ENCODE measurements around the gene B3GAT3. TPM values are rescaled to one million over a fixed set of nuclear protein-coding genes. Genes with fewer than 3 reads are reported as not detected.
"Not testable (repeated sequence)": the region's sequence is repeated elsewhere in the genome, so short reads cannot be mapped to it uniquely, and the experiment has no call there.

Gene B3GAT3
- total RNA-seq (2014; rRNA removed; shearing (Covaris generic)): 23.3 and 27.1 TPM in 2 replicates

GRCh38 chr11:62621567-62622470 lies at the start of gene B3GAT3:
Gene B3GAT3, minus strand, starts transcription at chr11:62621986. Its CDS starts 39 bp downstream, at chr11:62621947.
- peak; percentile 98 for DNase-seq (ENCODE audit: low read depth)

GRCh38 chr11:62671236-62671607 lies 49.4 kb upstream of the B3GAT3 start:
- DNase-seq (ENCODE audit: low read depth): no peak

DNA sequence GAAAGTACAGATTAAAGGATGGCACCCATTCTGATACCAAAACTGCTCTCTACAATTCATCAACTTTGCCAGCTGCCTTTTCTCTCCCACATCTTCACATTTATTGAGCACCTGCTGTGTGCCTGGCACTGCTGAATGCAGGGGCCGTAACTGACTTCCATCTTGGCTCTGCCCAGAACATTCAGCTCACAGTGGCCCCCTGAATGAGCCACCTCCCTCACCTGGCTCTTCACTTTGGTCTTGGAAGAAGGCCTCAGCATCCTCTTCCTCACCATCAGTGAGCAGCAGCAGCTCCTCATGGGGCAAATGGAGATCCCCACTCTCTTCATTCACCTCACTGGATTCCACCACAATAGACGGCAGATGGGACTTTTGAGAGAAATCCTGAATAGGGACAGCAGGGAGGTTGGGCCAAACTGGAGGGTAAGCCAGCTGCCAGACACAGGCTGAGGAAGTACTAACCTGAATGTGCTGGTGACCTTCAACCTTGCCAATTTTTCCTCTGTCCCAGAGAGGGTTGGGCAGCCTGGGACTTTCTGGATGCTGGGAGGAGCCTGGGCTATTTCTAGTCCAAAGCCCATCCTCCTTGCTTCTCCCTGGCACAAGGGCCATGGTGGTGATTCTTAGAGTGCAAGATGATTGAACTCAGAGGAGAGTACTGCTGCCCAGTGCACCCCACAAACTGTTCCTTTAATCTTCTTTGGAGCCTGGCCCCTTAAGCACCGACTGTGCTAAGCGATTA lies 47.8 kb upstream of the B3GAT3 start:
- DNase-seq (ENCODE audit: low read depth): no peak

- DNase-seq (ENCODE audit: low read depth): no peak
These were observed 45.7 kb upstream of the B3GAT3 start for GRCh38 chr11:62667460-62667859.

GRCh38 chr11:62666259-62666926 lies 44.6 kb upstream of the B3GAT3 start:
- DNase-seq (ENCODE audit: low read depth): no peak

GRCh38 chr11:62665599-62666258 lies 43.9 kb upstream of the B3GAT3 start:
- DNase-seq (ENCODE audit: low read depth): peak; percentile 62

GRCh38 chr11:62665075-62665598 lies 43.4 kb upstream of the B3GAT3 start, which contains the start of the genes C11orf98 and CSKMT:
Gene C11orf98, minus strand, starts transcription at chr11:62665210. Its CDS starts 41 bp downstream, at chr11:62665169.
Gene CSKMT, plus strand, starts transcription at chr11:62665312. Its CDS starts 568 bp downstream, at chr11:62665880.
- DNase-seq (ENCODE audit: low read depth): peak; percentile 92

- peak; percentile 52 for DNase-seq (ENCODE audit: low read depth)
These were observed 42.8 kb upstream of the B3GAT3 start for GRCh38 chr11:62664405-62665074.

DNA sequence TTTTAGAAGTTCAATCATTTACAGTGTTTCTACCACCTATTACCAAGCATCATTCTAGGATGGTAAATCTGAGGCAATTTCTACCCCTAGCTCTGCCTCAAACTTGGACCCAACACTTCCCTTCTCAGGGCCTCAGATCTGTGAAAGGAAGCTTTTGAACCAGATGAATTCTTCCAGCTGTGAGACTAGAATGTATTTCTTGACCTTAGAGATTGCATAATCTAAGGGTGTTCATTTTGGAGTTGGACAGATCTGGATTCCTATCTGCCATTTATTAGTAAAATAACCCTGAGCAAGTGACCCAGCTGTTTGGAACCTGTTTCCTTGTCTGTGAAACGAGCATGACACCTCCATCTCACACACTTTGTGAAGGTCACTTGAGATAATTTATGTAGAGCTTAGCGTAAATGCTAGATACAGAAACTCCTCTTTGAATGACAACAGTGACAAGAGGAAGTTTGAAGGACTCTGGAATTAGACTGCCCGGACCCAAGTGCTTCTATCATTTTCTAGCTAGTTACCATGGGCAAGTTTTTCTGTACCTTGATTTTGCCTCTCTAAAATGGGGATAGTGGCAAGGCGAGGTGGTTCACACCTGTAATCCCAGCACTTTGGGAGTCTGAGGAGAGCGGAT lies 35.1 kb upstream of the B3GAT3 start:
- DNase-seq (ENCODE audit: low read depth): no peak

DNA sequence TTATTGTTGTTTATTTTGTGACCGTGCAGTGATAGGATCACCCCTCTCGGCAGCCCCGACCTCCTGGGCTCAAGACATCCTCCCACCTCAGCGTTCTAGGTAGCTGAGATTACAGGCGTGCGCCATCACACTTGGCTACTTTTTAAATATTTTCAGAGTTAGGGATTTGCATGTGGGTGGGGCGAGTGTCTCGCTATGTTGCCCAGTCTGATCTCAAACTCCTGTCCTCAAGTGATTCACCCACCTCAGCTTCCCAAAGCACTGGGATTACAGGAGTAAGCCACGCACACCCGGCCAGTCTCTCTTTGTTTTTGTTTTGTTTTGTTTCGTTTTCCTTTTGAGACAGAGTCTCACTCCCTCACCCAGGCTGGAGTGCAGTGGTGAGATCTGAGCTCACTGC lies 32.5 kb upstream of the B3GAT3 start:
- no peak for DNase-seq (ENCODE audit: low read depth)

GRCh38 chr11:62652161-62653006 lies 30.6 kb upstream of the B3GAT3 start:
- DNase-seq (ENCODE audit: low read depth): no peak

GRCh38 chr11:62650283-62650682 lies 28.5 kb upstream of the B3GAT3 start:
- not testable (repeated sequence) for DNase-seq (ENCODE audit: low read depth)

DNA sequence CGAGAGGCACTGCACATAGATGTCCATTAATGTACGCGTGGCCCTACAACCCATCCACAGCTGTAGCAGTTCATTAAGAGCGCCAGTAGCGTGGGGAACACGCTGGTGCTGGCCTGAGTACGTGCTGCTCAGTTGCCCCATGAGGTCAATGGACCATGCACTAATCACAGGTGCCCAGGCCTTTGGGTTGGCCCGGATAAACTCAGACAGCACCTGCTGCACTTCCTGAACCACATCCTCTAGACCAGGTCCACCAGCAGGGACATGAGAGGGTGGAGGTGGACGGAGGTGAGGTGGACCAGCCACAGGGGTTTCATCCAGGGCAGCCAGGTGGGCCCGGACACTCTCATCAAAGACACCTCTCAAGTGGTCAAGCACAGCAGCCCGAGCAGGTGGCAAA lies 27.7 kb upstream of the B3GAT3 start:
- DNase-seq (ENCODE audit: low read depth): no peak

DNA sequence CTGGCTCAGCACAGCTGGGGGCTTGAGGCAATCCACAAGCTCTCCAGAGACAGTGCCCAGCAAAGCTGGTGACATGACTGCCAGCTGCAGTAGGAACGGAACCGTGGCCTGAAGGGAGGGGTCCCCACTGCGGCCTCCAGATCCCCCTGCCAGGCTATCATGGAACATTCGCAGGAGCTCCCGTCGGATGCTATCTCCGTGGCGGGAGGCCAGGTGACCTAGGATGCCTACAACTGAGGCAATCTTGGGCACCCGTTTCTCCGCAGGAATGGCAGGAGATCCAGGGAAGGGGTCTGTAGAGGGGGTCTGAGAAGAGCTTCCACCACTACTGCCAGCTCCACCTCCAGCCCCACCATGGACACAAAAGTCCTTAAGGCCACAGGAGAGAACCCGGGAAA lies 27.2 kb upstream of the B3GAT3 start:
- no peak for DNase-seq (ENCODE audit: low read depth)

DNA sequence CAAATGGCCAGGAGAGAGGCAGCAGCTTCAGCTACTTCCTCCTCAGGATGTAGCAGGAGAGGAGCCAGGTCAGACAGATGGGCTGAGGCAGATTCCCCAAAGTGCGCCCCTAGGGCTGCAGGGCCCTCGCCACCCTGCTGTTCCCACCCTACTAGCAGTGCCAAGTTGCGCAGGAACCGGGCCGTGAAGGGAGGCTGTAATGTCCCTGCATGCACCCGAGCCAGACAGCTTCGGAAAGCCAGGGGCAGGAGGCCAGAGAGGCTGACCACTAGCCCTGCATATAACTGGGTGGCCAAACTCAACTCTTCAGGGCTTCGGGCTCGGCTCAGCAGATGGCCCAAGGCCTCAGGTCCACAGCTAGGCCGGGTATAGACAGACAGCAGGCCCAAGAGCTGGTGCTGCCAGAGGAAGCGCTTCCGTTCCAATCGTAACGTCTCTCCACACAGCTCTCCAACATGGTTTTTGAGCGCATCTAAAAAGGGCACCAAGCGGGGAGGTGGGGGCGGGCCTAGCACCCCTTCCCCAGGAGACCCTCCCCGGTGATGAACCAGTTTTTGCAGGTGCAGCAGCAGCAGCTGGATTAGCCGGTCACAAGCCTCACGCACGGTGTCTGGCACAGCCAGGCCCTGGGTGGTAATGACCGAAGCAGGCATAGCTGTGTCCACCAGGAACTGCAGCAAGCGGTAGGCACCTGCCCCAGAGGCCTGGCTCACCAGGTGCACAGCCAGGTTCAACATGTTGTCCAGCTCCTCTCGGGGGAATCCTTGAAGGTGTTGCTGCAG lies 26.6 kb upstream of the B3GAT3 start:
- no peak for DNase-seq (ENCODE audit: low read depth)

DNA sequence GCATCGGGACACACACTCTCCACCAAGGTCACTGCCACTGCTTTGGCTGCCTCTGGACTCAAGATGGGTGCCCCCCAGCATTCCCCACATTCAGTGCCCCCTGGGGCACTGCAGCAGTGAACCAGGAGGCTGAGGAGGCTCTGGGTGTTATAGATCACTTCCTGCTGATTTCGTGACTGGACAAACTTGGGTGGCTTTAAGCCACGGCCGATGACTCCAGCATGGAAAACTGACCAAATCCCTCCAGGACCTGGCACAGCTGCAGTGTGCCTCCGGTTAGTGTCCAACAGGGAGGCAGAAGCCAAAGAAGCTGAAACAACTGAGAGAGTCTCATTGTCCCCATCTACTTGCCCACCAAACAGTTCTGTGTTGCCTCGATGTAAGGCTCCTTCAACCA lies 25.8 kb upstream of the B3GAT3 start:
- peak; percentile 21 for DNase-seq (ENCODE audit: low read depth)

DNA sequence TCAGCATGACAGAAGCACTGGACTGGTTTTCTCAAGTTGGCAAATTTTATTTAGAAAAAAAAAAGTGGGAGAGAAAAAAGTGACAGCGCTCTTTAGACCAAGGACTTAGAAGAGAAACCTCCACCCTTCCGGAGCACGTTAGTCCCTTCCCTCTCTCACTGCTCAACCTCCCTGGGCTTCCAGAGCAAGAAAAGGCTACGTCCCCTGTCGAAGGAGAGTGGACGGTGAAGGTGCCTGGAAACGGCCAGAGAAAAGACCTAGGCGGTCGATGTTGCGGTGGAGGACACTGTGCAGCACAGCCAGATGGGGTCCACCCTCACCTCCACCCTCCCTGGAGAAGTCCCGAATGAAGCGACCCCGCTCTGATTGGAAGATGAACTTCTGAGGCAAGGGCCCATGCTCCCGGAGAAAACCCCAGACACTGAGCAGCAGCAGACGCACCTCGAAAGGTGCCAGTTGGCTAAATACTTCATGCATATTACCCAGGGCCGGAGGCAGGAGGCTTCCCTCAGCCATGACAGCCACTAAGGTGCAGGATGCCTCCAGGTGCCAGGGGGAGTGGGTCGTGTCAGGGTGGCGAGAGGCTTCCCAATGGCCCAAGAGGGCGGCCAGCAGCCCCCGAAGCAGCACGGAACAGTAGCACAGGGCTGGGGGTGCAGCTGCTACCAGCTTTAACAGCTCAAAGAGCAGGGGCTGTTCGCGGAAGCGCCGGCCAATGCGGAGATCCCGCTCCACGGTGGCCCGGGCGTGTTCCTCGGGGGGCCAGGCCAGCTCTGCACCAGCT lies 25.2 kb upstream of the B3GAT3 start:
- no peak for DNase-seq (ENCODE audit: low read depth)

Measured in RPMI7951 (cell line).